ENCODE measurements around the gene MED19.

Gene MED19

DNA sequence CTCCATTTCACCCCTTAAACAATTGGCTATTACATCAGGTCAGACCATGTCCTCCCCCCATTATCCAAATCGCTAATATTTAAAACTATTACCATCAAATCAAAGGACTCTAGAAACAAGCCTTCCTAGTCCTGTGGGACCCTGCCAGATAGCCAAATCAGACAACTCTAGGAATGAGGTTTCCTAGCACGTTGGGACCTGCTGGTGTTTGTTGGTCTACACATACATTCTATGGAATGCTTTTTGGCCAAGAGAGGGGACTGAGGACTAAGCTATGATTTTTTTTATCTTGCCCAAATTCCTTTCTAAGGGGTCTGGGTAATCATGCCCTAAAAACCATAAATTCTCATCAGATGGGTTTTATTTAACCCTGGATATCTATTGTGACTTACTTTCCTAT, 15.2 kb upstream of the MED19 start:
- TF ChIP-seq FOXP2 (optimal IDR thresholded peaks at IDR 0.05; ENCODE audit: borderline replicate concordance, extremely low read depth, extremely low read length, insufficient read depth) (no peak), TAF1 (IDR thresholded peaks at IDR 0.05; ENCODE audit: borderline replicate concordance, insufficient read depth, low read length) (no peak), SIN3A (IDR thresholded peaks at IDR 0.05; ENCODE audit: borderline replicate concordance, insufficient read depth, low read length) (no peak), POLR2AphosphoS5 (IDR thresholded peaks at IDR 0.05; ENCODE audit: low read depth, low read length) (no peak)
- TF ChIP-seq, protein P1, sequence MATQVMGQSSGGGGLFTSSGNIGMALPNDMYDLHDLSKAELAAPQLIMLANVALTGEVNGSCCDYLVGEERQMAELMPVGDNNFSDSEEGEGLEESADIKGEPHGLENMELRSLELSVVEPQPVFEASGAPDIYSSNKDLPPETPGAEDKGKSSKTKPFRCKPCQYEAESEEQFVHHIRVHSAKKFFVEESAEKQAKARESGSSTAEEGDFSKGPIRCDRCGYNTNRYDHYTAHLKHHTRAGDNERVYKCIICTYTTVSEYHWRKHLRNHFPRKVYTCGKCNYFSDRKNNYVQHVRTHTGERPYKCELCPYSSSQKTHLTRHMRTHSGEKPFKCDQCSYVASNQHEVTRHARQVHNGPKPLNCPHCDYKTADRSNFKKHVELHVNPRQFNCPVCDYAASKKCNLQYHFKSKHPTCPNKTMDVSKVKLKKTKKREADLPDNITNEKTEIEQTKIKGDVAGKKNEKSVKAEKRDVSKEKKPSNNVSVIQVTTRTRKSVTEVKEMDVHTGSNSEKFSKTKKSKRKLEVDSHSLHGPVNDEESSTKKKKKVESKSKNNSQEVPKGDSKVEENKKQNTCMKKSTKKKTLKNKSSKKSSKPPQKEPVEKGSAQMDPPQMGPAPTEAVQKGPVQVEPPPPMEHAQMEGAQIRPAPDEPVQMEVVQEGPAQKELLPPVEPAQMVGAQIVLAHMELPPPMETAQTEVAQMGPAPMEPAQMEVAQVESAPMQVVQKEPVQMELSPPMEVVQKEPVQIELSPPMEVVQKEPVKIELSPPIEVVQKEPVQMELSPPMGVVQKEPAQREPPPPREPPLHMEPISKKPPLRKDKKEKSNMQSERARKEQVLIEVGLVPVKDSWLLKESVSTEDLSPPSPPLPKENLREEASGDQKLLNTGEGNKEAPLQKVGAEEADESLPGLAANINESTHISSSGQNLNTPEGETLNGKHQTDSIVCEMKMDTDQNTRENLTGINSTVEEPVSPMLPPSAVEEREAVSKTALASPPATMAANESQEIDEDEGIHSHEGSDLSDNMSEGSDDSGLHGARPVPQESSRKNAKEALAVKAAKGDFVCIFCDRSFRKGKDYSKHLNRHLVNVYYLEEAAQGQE (IDR thresholded peaks at IDR 0.05; ENCODE audit: insufficient read depth in 1 of 2, low read depth in 2 of 2, low read length in 2 of 2), result no peak

DNA sequence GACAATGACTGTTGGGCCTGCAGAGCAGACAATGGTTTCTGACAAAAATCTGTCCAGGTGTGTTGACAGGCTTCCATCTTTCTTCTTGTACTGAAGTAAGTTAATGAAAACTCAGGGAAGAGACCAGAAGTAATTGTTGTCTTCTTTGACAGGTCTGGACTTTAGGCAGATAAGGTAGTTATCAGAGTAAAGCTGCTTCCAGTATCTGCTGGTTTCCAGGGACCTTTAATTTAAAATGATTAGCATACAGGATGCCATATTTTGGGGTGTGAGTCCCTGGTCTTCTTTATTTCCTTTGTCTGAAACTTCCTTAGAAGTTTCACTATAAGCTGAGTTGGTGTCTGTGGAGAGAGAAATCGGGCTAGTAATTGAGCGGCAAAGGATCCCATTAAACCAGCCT, 1.8 kb upstream of the MED19 start:
- TF ChIP-seq POLR2AphosphoS5 (IDR thresholded peaks at IDR 0.05; ENCODE audit: low read depth, low read length) (no peak), SIN3A (IDR thresholded peaks at IDR 0.05; ENCODE audit: borderline replicate concordance, insufficient read depth, low read length) (no peak), FOXP2 (optimal IDR thresholded peaks at IDR 0.05; ENCODE audit: borderline replicate concordance, extremely low read depth, extremely low read length, insufficient read depth) (no peak), TAF1 (IDR thresholded peaks at IDR 0.05; ENCODE audit: borderline replicate concordance, insufficient read depth, low read length) (no peak)
- TF ChIP-seq, protein P1 (IDR thresholded peaks at IDR 0.05; ENCODE audit: insufficient read depth in 1 of 2, low read depth in 2 of 2, low read length in 2 of 2), result no peak

DNA sequence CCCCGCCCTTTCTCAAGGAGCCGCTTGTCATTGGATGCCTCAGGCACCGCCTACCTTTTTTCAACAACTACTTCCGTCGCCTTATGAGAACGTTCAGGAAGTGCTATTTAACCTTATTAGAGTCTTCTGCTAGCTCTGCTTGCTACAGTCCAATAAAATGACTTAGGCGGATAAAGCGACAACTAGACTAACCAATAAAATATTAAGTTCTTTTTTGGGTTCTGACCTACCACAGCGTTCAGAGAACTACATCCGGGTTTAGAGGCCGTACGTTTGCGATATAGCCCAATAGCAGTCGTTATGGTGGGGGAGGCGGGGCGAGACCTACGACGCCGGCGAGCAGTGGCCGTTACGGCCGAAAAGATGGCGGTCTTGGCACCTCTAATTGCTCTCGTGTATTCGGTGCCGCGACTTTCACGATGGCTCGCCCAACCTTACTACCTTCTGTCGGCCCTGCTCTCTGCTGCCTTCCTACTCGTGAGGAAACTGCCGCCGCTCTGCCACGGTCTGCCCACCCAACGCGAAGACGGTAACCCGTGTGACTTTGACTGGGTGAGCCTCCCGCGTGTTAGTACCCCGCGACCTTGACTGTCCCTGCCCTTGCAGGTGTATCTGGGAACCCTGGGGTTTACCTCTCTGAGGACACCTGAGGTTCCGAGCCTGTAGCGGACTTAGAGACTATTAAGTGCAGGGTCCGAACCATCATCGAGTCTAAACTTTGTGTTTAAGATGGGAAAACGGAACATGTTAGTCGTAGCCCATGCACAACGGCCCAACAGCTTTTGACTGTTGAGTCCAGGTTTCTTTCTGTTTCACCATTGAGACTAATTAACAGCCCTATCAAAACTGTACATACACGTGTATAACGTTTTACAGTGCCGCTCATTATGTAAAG, 488 bp upstream of the MED19 start, which contains the start of gene TMX2:
Gene TMX2, plus strand, starts transcription at position 338 of the 895 bp plus-strand sequence. Its CDS starts 26 bp downstream, at position 364.
- TF ChIP-seq, protein P1 (IDR thresholded peaks at IDR 0.05; ENCODE audit: insufficient read depth in 1 of 2, low read depth in 2 of 2, low read length in 2 of 2), result no peak
- TF ChIP-seq FOXP2 (optimal IDR thresholded peaks at IDR 0.05; ENCODE audit: borderline replicate concordance, extremely low read depth, extremely low read length, insufficient read depth) (no peak), TAF1 (IDR thresholded peaks at IDR 0.05; ENCODE audit: borderline replicate concordance, insufficient read depth, low read length) (peak; percentile 89; the same call in 1 of the 2 replicates), POLR2AphosphoS5 (IDR thresholded peaks at IDR 0.05; ENCODE audit: low read depth, low read length) (peak; percentile 48; the same call in 1 of the 2 replicates), SIN3A (IDR thresholded peaks at IDR 0.05; ENCODE audit: borderline replicate concordance, insufficient read depth, low read length) (no peak)

DNA sequence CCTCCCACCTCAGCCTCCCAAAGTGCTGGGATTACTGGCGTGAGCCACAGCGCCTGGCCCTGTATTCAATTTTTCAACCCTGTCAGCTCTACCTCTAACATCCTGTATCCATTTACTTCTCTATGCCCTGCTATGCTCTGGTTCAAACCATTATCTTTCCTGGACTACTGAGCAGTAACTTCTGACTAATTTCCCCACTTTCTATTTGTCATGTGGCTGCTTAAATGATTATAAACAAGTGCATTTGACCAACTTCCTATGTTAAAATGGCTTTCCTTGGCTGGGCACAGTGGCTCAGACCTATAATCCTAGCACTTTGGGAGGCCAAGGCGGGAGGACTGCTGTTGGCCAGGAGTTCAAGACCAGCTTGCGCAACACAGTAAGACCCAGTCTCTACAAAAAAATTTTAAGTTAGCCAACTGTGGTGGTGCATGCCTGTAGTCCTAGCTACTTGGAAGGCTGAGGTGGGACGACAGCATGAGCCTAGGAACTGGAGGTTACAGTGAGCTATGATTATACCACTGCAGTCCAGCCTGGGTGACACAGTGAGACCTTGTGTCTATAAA, 2.1 kb downstream of the MED19 start:
- TF ChIP-seq FOXP2 (optimal IDR thresholded peaks at IDR 0.05; ENCODE audit: borderline replicate concordance, extremely low read depth, extremely low read length, insufficient read depth) (no peak), SIN3A (IDR thresholded peaks at IDR 0.05; ENCODE audit: borderline replicate concordance, insufficient read depth, low read length) (no peak), POLR2AphosphoS5 (IDR thresholded peaks at IDR 0.05; ENCODE audit: low read depth, low read length) (no peak), TAF1 (IDR thresholded peaks at IDR 0.05; ENCODE audit: borderline replicate concordance, insufficient read depth, low read length) (no peak)
- TF ChIP-seq, protein P1 (IDR thresholded peaks at IDR 0.05; ENCODE audit: insufficient read depth in 1 of 2, low read depth in 2 of 2, low read length in 2 of 2), result no peak
